GM12878 (cell line): Measurements from ENCODE around the gene RSPH10B2.
"Not testable (repeated sequence)": the region's sequence is repeated elsewhere in the genome, so short reads cannot be mapped to it uniquely, and the experiment has no call there.

Experiments used
- CHD4 ChIP-seq: fragments of 200-600 bp; sonication (generic); IDR thresholded peaks from 2 replicates; pipeline ENCODE4 v1.6.1; 2016; ENCODE audit warnings: mild to moderate bottlenecking
- GABPA ChIP-seq: IDR thresholded peaks from 2 replicates; pipeline ENCODE4 v1.6.1; 2014; ENCODE audit warnings: antibody characterized with exemption, low read depth, mild to moderate bottlenecking, inconsistent platforms
- HDAC2 ChIP-seq: fragments of 200-600 bp; sonication (generic); IDR thresholded peaks from 2 replicates; pipeline ENCODE4 v1.6.1; 2017
- POLR2A ChIP-seq: IDR thresholded peaks from 2 replicates; pipeline ENCODE4 v1.6.1; 2011; ENCODE audit warnings: low read depth, mild to moderate bottlenecking, low read length
- SMC3 ChIP-seq: IDR thresholded peaks from 2 replicates; pipeline ENCODE4 v1.6.1; 2011; ENCODE audit warnings: low read length, improper control_type of control experiment, borderline replicate concordance
- TF ChIP-seq, protein P1 (sequence below): IDR thresholded peaks from 2 replicates; pipeline ENCODE4 v1.6.1; 2012; ENCODE audit warnings: low read depth, low read length, improper control_type of control experiment
- TF ChIP-seq, protein P2 (sequence below): fragments of 450-650 bp; formaldehyde crosslinking; IDR thresholded peaks from 2 replicates; pipeline ENCODE4 v1.4.0; 2020; ENCODE audit warnings: mild to moderate bottlenecking, moderate library complexity

DNA sequence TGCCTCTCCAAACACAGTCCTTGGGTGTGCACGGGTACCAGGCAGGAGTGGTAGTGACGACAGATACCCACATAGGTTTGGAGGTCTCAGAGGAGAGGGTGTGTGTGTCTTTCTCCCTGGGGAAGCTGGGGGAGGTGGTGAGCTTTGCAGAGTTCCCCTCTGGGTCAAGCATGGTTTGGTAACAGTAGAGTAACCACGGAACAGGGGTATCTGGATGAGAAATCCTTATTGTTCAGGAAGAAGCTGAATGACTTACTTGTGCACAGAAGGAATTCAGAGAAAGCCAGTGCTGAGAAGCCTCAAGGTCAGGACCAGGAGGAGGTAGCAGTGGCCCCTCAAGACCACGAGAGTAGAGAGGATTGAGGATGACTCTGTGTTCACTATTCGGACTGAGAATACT, 75.7 kb downstream of the RSPH10B2 start:
- TF ChIP-seq HDAC2, SMC3, CHD4, POLR2A, GABPA: not testable (repeated sequence)
- TF ChIP-seq, protein P1, sequence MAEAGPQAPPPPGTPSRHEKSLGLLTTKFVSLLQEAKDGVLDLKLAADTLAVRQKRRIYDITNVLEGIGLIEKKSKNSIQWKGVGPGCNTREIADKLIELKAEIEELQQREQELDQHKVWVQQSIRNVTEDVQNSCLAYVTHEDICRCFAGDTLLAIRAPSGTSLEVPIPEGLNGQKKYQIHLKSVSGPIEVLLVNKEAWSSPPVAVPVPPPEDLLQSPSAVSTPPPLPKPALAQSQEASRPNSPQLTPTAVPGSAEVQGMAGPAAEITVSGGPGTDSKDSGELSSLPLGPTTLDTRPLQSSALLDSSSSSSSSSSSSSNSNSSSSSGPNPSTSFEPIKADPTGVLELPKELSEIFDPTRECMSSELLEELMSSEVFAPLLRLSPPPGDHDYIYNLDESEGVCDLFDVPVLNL = not testable (repeated sequence)
- TF ChIP-seq, protein P2, sequence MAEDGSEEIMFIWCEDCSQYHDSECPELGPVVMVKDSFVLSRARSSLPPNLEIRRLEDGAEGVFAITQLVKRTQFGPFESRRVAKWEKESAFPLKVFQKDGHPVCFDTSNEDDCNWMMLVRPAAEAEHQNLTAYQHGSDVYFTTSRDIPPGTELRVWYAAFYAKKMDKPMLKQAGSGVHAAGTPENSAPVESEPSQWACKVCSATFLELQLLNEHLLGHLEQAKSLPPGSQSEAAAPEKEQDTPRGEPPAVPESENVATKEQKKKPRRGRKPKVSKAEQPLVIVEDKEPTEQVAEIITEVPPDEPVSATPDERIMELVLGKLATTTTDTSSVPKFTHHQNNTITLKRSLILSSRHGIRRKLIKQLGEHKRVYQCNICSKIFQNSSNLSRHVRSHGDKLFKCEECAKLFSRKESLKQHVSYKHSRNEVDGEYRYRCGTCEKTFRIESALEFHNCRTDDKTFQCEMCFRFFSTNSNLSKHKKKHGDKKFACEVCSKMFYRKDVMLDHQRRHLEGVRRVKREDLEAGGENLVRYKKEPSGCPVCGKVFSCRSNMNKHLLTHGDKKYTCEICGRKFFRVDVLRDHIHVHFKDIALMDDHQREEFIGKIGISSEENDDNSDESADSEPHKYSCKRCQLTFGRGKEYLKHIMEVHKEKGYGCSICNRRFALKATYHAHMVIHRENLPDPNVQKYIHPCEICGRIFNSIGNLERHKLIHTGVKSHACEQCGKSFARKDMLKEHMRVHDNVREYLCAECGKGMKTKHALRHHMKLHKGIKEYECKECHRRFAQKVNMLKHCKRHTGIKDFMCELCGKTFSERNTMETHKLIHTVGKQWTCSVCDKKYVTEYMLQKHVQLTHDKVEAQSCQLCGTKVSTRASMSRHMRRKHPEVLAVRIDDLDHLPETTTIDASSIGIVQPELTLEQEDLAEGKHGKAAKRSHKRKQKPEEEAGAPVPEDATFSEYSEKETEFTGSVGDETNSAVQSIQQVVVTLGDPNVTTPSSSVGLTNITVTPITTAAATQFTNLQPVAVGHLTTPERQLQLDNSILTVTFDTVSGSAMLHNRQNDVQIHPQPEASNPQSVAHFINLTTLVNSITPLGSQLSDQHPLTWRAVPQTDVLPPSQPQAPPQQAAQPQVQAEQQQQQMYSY (CRISPR knock-in tag) = not testable (repeated sequence)
